ENCODE data around the gene C12orf42.

DNA sequence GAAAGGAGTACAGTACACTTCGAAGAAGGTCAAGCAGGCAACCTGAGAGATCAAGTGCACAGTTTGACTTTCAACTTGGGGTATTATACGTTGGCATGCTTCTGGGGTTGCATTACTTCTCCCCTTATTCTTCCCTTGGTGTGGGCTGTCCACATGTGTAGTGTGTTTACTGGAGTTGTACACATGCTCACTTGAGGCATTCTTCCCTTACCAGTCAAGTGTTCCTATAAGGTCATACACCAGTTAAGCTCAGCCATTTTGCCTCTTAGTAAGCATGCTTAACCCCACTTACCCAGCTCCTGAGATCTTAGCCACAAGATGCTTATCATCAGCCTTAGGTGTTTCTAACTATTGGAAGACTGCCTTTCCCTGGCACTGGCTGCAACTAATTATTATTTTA, 63.8 kb downstream of the C12orf42 start:
- TF ChIP-seq L3MBTL2 (conservative IDR thresholded peaks at IDR 0.05) (no peak), SP1 (IDR thresholded peaks at IDR 0.05) (no peak), NFRKB (IDR thresholded peaks at IDR 0.05) (no peak), BHLHE40 (IDR thresholded peaks at IDR 0.05; ENCODE audit: borderline replicate concordance) (no peak), TARDBP (IDR thresholded peaks at IDR 0.05) (no peak), FOXM1 (IDR thresholded peaks at IDR 0.05; ENCODE audit: borderline replicate concordance) (no peak), CTBP1 (IDR thresholded peaks at IDR 0.05; ENCODE audit: borderline replicate concordance) (no peak), HDGF (IDR thresholded peaks at IDR 0.05; ENCODE audit: borderline replicate concordance) (no peak), ARNT (IDR thresholded peaks at IDR 0.05) (no peak), LEF1 (IDR thresholded peaks at IDR 0.05; ENCODE audit: borderline replicate concordance) (no peak), ZNF384 (IDR thresholded peaks at IDR 0.05) (no peak), ELF4 (IDR thresholded peaks at IDR 0.05) (no peak), FOXA1 (IDR thresholded peaks at IDR 0.05) (no peak)
- TF ChIP-seq, protein P1, sequence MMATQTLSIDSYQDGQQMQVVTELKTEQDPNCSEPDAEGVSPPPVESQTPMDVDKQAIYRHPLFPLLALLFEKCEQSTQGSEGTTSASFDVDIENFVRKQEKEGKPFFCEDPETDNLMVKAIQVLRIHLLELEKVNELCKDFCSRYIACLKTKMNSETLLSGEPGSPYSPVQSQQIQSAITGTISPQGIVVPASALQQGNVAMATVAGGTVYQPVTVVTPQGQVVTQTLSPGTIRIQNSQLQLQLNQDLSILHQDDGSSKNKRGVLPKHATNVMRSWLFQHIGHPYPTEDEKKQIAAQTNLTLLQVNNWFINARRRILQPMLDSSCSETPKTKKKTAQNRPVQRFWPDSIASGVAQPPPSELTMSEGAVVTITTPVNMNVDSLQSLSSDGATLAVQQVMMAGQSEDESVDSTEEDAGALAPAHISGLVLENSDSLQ (IDR thresholded peaks at IDR 0.05) = no peak
